Muscle layer of colon (tissue), 2 donors: ENCODE results near the gene SELPLG.
"Not testable (repeated sequence)": the region's sequence is repeated elsewhere in the genome, so short reads cannot be mapped to it uniquely, and the experiment has no call there.

ENCODE experiments used
- H3K27ac ChIP-seq: one replicate; pipeline ENCODE4 v1.7.0; 2013; ENCODE audit warnings: low read depth, mild to moderate bottlenecking, low read length, moderate library complexity
- H3K27me3 ChIP-seq, 2 donors: one replicate each; pipeline ENCODE4 v1.7.0; 2013; ENCODE audit warnings: low read length in 2 of 2, mild to moderate bottlenecking in 2 of 2; ENCODE audit not compliant: insufficient read depth in 2 of 2, control insufficient read depth in 1 of 2
- H3K36me3 ChIP-seq: one replicate; pipeline ENCODE4 v1.7.0; 2013; ENCODE audit warnings: mild to moderate bottlenecking, low read length; ENCODE audit not compliant: insufficient read depth
- H3K4me1 ChIP-seq: one replicate; pipeline ENCODE4 v1.7.0; 2013; ENCODE audit warnings: mild to moderate bottlenecking, low read length; ENCODE audit not compliant: insufficient read depth
- H3K4me3 ChIP-seq, 2 donors: one replicate each; pipeline ENCODE4 v1.7.0; 2013; ENCODE audit warnings: low read length in 2 of 2, low read depth in 1 of 2, mild to moderate bottlenecking in 1 of 2, moderate library complexity in 1 of 2
- H3K9ac ChIP-seq: one replicate; pipeline ENCODE4 v1.7.0; 2013; ENCODE audit warnings: low read length
- H3K9me3 ChIP-seq: one replicate; pipeline ENCODE4 v1.7.0; 2013; ENCODE audit warnings: mild to moderate bottlenecking, low read length
- donor health status: abdominal sarcoma.
- donor health status: Adenocarcinoma of cecum.

Gene SELPLG

GRCh38 chr12:108597559-108598471 is 35.9 kb downstream of the SELPLG start, which contains the start of gene TMEM119:
Gene TMEM119, minus strand, starts transcription at chr12:108598084. Its CDS starts 5,701 bp downstream, at chr12:108592383.
- H3K9ac ChIP-seq: no peak within 1 kb of the TSS
- no peaks in the 10 kb centered on the region for H3K4me1 ChIP-seq
- peak within 1 kb of the TSS in 1 of 2 donors; percentile 23 for H3K4me3 ChIP-seq
- no peaks in the 10 kb centered on the region for H3K36me3 ChIP-seq
- H3K27me3 ChIP-seq: peaks cover 0 to 3% of the 10 kb centered on the region in 2 donors
- H3K9me3 ChIP-seq: no peaks in the 10 kb centered on the region
- H3K27ac ChIP-seq: no peak within 1 kb of the TSS

DNA sequence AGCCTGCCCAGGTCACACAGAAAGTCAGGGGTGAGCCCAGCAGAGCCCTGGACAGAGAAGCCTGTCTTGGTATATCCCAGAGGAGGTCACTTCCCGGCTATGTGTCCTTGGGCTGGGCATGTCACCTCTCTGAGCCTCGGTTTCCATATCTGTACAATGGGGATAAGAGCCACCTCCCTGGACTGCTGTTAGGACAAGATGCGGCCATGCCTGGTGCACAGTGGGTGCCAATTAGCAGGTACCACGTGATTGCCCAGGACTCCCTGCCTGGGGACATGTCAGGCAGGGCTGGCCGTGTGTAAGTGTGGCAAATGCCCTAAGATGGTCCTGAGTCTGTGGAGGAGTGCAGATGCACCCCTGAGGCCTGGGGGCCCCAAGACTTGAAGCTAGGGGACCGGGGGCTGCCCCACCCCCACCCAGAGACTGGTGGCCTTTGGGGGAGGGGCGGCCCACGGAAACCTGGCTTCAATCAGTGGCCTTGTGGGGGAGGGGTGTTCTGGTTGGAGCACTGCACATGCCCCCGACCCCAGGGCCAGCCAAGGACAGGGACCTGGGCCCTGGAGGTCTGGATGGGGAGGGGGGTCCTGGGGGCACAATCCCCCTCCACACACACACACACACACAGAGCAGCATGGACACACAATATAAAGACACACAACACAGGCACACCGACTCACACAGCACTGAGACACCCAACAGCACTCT is 36.7 kb downstream of the SELPLG start:
- Histone ChIP-seq H3K27ac (no peak overlapping the region), H3K9ac (no peak overlapping the region), H3K4me3 (peak overlapping the region in 1 of 2 donors; percentile 23), H3K27me3 (peaks cover 0 to 3% of the 10 kb centered on the region in 2 donors), H3K36me3 (no peaks in the 10 kb centered on the region), H3K9me3 (no peaks in the 10 kb centered on the region), H3K4me1 (no peaks in the 10 kb centered on the region)

DNA sequence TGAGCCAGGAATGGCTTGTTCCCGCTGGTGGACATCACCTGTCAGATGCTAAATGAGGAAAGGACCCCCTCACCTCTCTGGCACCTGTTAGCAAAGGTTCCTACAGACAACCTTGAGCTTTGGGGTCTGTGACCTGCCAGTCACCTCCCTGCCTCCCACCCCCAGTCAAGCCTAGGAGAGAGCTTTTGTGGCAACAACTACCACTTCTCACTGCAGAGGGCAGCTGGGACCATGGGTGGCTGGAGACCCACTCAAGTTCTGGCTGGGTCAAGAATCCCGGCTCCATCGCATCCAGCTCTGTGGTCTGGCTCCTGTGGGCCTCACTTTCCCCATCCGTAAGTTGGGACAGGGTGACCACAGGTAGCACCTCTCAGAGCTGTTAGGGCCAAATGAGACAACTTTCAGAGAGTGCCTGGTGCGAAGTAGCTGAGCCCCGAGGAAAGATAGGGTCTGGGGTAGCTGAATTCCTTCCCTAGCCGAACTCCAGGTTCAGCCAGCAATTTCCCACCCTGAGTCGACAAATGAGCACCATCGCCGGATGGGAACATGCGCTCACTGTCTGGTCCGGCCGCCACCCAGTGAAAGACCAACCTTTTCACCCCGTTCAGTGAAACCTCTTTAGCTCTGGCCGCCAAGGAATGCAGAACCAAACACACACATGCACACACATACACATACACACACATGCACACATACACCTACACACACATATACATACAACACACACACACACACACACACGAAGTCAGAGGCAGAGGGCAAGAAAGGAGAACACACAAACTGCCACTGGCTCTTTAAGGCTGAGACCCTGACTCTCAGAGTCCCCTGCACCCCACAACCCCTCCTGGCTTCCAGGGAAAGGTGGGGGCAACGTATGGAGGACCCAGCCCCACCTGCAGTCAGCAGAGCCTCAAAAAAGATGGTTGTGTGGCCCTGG is 37.7 kb downstream of the SELPLG start:
- H3K27me3 ChIP-seq: peaks cover 0 to 3% of the 10 kb centered on the region in 2 donors
- no peak overlapping the region for H3K4me3 ChIP-seq
- no peak overlapping the region for H3K9ac ChIP-seq
- H3K27ac ChIP-seq: no peak overlapping the region
- no peaks in the 10 kb centered on the region for H3K9me3 ChIP-seq
- H3K4me1 ChIP-seq: no peaks in the 10 kb centered on the region
- H3K36me3 ChIP-seq: no peaks in the 10 kb centered on the region

GRCh38 chr12:108594960-108595710 is 38.6 kb downstream of the SELPLG start:
- Histone ChIP-seq H3K9ac (no peak overlapping the region), H3K27me3 (peaks cover 0 to 3% of the 10 kb centered on the region in 2 donors), H3K4me3 (no peak overlapping the region), H3K4me1 (no peaks in the 10 kb centered on the region), H3K27ac (no peak overlapping the region), H3K36me3 (no peaks in the 10 kb centered on the region), H3K9me3 (no peaks in the 10 kb centered on the region)

GRCh38 chr12:108594323-108594903 is 39.3 kb downstream of the SELPLG start:
- Histone ChIP-seq H3K4me3 (no peak overlapping the region), H3K27ac (no peak overlapping the region), H3K9ac (no peak overlapping the region), H3K4me1 (no peaks in the 10 kb centered on the region), H3K36me3 (no peaks in the 10 kb centered on the region), H3K9me3 (no peaks in the 10 kb centered on the region), H3K27me3 (peaks cover 0 to 3% of the 10 kb centered on the region in 2 donors)

- no peak overlapping the region for H3K4me3 ChIP-seq
- no peaks in the 10 kb centered on the region for H3K9me3 ChIP-seq
- peaks cover 0 to 3% of the 10 kb centered on the region in 2 donors for H3K27me3 ChIP-seq
- H3K36me3 ChIP-seq: no peaks in the 10 kb centered on the region
- H3K27ac ChIP-seq: no peak overlapping the region
- no peak overlapping the region for H3K9ac ChIP-seq
- no peaks in the 10 kb centered on the region for H3K4me1 ChIP-seq
Observed at GRCh38 chr12:108592033-108592909, 41.4 kb downstream of the SELPLG start.

- H3K36me3 ChIP-seq: no peaks in the 10 kb centered on the region
- H3K27me3 ChIP-seq: no peaks in the 10 kb centered on the region
- H3K9me3 ChIP-seq: no peaks in the 10 kb centered on the region
- no peaks in the 10 kb centered on the region for H3K4me1 ChIP-seq
- no peak overlapping the region for H3K9ac ChIP-seq
- no peak overlapping the region for H3K27ac ChIP-seq
- H3K4me3 ChIP-seq: no peak overlapping the region
Observed at GRCh38 chr12:108591267-108591980, 42.3 kb downstream of the SELPLG start.

- not testable (repeated sequence) for H3K9ac ChIP-seq, H3K9me3 ChIP-seq, H3K4me3 ChIP-seq
Observed at GRCh38 chr12:108590463-108590862, 43.2 kb downstream of the SELPLG start.

GRCh38 chr12:108589840-108590229 is 43.9 kb downstream of the SELPLG start:
- no peaks in the 10 kb centered on the region for H3K9me3 ChIP-seq
- H3K9ac ChIP-seq: no peak overlapping the region
- no peak overlapping the region for H3K27ac ChIP-seq
- H3K27me3 ChIP-seq: no peaks in the 10 kb centered on the region
- no peaks in the 10 kb centered on the region for H3K4me1 ChIP-seq
- H3K36me3 ChIP-seq: no peaks in the 10 kb centered on the region
- H3K4me3 ChIP-seq: no peak overlapping the region

More at GRCh38 chr12:108590463-108590862, 43.2 kb downstream of the SELPLG start:
- H3K36me3 ChIP-seq, H3K27me3 ChIP-seq, H3K27ac ChIP-seq, H3K4me1 ChIP-seq: not testable (repeated sequence)
